ENCODE results near the gene ARMC9.
"Not testable (repeated sequence)": the region's sequence is repeated elsewhere in the genome, so short reads cannot be mapped to it uniquely, and the experiment has no call there.

The ARMC9 gene

GRCh38 chr2:231347081-231347480 lies 148.7 kb downstream of the ARMC9 start:
- H3K27me3 Mint-ChIP-seq (ENCODE audit: low read depth): peaks cover 26% of the 10 kb centered on the region
- no peak overlapping the region for H3K27ac Mint-ChIP-seq
- H3K4me3 Mint-ChIP-seq: no peak overlapping the region
- H3K4me1 Mint-ChIP-seq (ENCODE audit: low read depth): no peaks in the 10 kb centered on the region
- H3K9me3 Mint-ChIP-seq: no peaks in the 10 kb centered on the region
- no peaks in the 10 kb centered on the region for H3K36me3 Mint-ChIP-seq (ENCODE audit: low read depth)

- H3K27ac Mint-ChIP-seq: no peak overlapping the region
- H3K9me3 Mint-ChIP-seq: no peaks in the 10 kb centered on the region
- H3K36me3 Mint-ChIP-seq (ENCODE audit: low read depth): no peaks in the 10 kb centered on the region
- H3K4me3 Mint-ChIP-seq: no peak overlapping the region
- peaks cover 26% of the 10 kb centered on the region for H3K27me3 Mint-ChIP-seq (ENCODE audit: low read depth)
- H3K4me1 Mint-ChIP-seq (ENCODE audit: low read depth): no peaks in the 10 kb centered on the region
Measured at GRCh38 chr2:231347638-231348037, 149.2 kb downstream of the ARMC9 start.

- Mint-ChIP-seq H3K27me3 (ENCODE audit: low read depth) (peaks cover 26% of the 10 kb centered on the region), H3K9me3 (no peaks in the 10 kb centered on the region), H3K4me1 (ENCODE audit: low read depth) (no peaks in the 10 kb centered on the region), H3K27ac (no peak overlapping the region), H3K4me3 (no peak overlapping the region), H3K36me3 (ENCODE audit: low read depth) (no peaks in the 10 kb centered on the region)
Measured at GRCh38 chr2:231348173-231348572, 149.7 kb downstream of the ARMC9 start.

GRCh38 chr2:231348704-231349373 lies 150.4 kb downstream of the ARMC9 start:
- Mint-ChIP-seq H3K27ac (no peak overlapping the region), H3K36me3 (ENCODE audit: low read depth) (no peaks in the 10 kb centered on the region), H3K4me3 (no peak overlapping the region), H3K4me1 (ENCODE audit: low read depth) (no peaks in the 10 kb centered on the region), H3K9me3 (no peaks in the 10 kb centered on the region), H3K27me3 (ENCODE audit: low read depth) (peaks cover 26% of the 10 kb centered on the region)

GRCh38 chr2:231349374-231349735 lies 150.9 kb downstream of the ARMC9 start:
- peaks cover 23% of the 10 kb centered on the region for H3K27me3 Mint-ChIP-seq (ENCODE audit: low read depth)
- H3K27ac Mint-ChIP-seq; H3K4me1 Mint-ChIP-seq (ENCODE audit: low read depth); H3K9me3 Mint-ChIP-seq; H3K36me3 Mint-ChIP-seq (ENCODE audit: low read depth); H3K4me3 Mint-ChIP-seq: not testable (repeated sequence)

GRCh38 chr2:231351648-231352047 lies 153.2 kb downstream of the ARMC9 start:
- no peak overlapping the region for H3K4me3 Mint-ChIP-seq
- H3K9me3 Mint-ChIP-seq: no peaks in the 10 kb centered on the region
- H3K27me3 Mint-ChIP-seq (ENCODE audit: low read depth): peaks cover 21% of the 10 kb centered on the region
- H3K27ac Mint-ChIP-seq: no peak overlapping the region
- no peaks in the 10 kb centered on the region for H3K36me3 Mint-ChIP-seq (ENCODE audit: low read depth)
- H3K4me1 Mint-ChIP-seq (ENCODE audit: low read depth): no peaks in the 10 kb centered on the region

- Mint-ChIP-seq H3K4me1 (ENCODE audit: low read depth) (no peaks in the 10 kb centered on the region), H3K27ac (no peak overlapping the region), H3K27me3 (ENCODE audit: low read depth) (peaks cover 7% of the 10 kb centered on the region)
Measured at GRCh38 chr2:231353469-231353868, 155.0 kb downstream of the ARMC9 start.

GRCh38 chr2:231355508-231356465 lies 157.4 kb downstream of the ARMC9 start:
- H3K4me3 Mint-ChIP-seq: no peak overlapping the region

More at GRCh38 chr2:231353469-231353868, 155.0 kb downstream of the ARMC9 start:
- no peaks in the 10 kb centered on the region for H3K36me3 Mint-ChIP-seq (ENCODE audit: low read depth)
- H3K4me3 Mint-ChIP-seq: no peak overlapping the region
- H3K9me3 Mint-ChIP-seq: no peaks in the 10 kb centered on the region

GRCh38 chr2:231356466-231356844 lies 158.0 kb downstream of the ARMC9 start:
- H3K4me3 Mint-ChIP-seq: no peak overlapping the region
- H3K27me3 Mint-ChIP-seq (ENCODE audit: low read depth): no peaks in the 10 kb centered on the region
- peaks cover 2% of the 10 kb centered on the region for H3K4me1 Mint-ChIP-seq (ENCODE audit: low read depth)
- no peaks in the 10 kb centered on the region for H3K9me3 Mint-ChIP-seq
- H3K36me3 Mint-ChIP-seq (ENCODE audit: low read depth): no peaks in the 10 kb centered on the region
- H3K27ac Mint-ChIP-seq: no peak overlapping the region

More at GRCh38 chr2:231355508-231356465, 157.4 kb downstream of the ARMC9 start:
- H3K36me3 Mint-ChIP-seq (ENCODE audit: low read depth): no peaks in the 10 kb centered on the region
- no peaks in the 10 kb centered on the region for H3K4me1 Mint-ChIP-seq (ENCODE audit: low read depth)
- no peaks in the 10 kb centered on the region for H3K9me3 Mint-ChIP-seq
- H3K27ac Mint-ChIP-seq: no peak overlapping the region
- no peaks in the 10 kb centered on the region for H3K27me3 Mint-ChIP-seq (ENCODE audit: low read depth)

GRCh38 chr2:231357048-231357447 lies 158.6 kb downstream of the ARMC9 start:
- H3K27ac Mint-ChIP-seq: no peak overlapping the region
- H3K36me3 Mint-ChIP-seq (ENCODE audit: low read depth): no peaks in the 10 kb centered on the region
- H3K4me1 Mint-ChIP-seq (ENCODE audit: low read depth): peaks cover 6% of the 10 kb centered on the region
- H3K9me3 Mint-ChIP-seq: no peaks in the 10 kb centered on the region
- H3K27me3 Mint-ChIP-seq (ENCODE audit: low read depth): no peaks in the 10 kb centered on the region
- H3K4me3 Mint-ChIP-seq: no peak overlapping the region

GRCh38 chr2:231357931-231358330 lies 159.5 kb downstream of the ARMC9 start:
- Mint-ChIP-seq H3K36me3 (ENCODE audit: low read depth) (no peaks in the 10 kb centered on the region), H3K27me3 (ENCODE audit: low read depth) (no peaks in the 10 kb centered on the region), H3K4me3 (no peak overlapping the region), H3K27ac (no peak overlapping the region), H3K9me3 (no peaks in the 10 kb centered on the region), H3K4me1 (ENCODE audit: low read depth) (peaks cover 10% of the 10 kb centered on the region)

- peaks cover 10% of the 10 kb centered on the region for H3K4me1 Mint-ChIP-seq (ENCODE audit: low read depth)
Measured at GRCh38 chr2:231359441-231359840, 161.0 kb downstream of the ARMC9 start.

GRCh38 chr2:231359948-231360347 lies 161.5 kb downstream of the ARMC9 start:
- Mint-ChIP-seq H3K27me3 (ENCODE audit: low read depth) (no peaks in the 10 kb centered on the region), H3K4me1 (ENCODE audit: low read depth) (peaks cover 10% of the 10 kb centered on the region), H3K9me3 (no peaks in the 10 kb centered on the region), H3K27ac (no peak overlapping the region), H3K36me3 (ENCODE audit: low read depth) (no peaks in the 10 kb centered on the region), H3K4me3 (no peak overlapping the region)

More at GRCh38 chr2:231359441-231359840, 161.0 kb downstream of the ARMC9 start:
- Mint-ChIP-seq H3K27me3 (ENCODE audit: low read depth) (no peaks in the 10 kb centered on the region), H3K4me3 (no peak overlapping the region), H3K9me3 (no peaks in the 10 kb centered on the region), H3K27ac (no peak overlapping the region), H3K36me3 (ENCODE audit: low read depth) (no peaks in the 10 kb centered on the region)

- Mint-ChIP-seq H3K27ac (no peak overlapping the region), H3K4me3 (no peak overlapping the region), H3K36me3 (ENCODE audit: low read depth) (no peaks in the 10 kb centered on the region), H3K9me3 (no peaks in the 10 kb centered on the region), H3K4me1 (ENCODE audit: low read depth) (peaks cover 10% of the 10 kb centered on the region), H3K27me3 (ENCODE audit: low read depth) (no peaks in the 10 kb centered on the region)
Measured at GRCh38 chr2:231360401-231360800, 162.0 kb downstream of the ARMC9 start.

- peaks cover 10% of the 10 kb centered on the region for H3K4me1 Mint-ChIP-seq (ENCODE audit: low read depth)
- no peaks in the 10 kb centered on the region for H3K9me3 Mint-ChIP-seq
- H3K36me3 Mint-ChIP-seq (ENCODE audit: low read depth): no peaks in the 10 kb centered on the region
- peak overlapping the region; percentile 26 for H3K27ac Mint-ChIP-seq
- no peak overlapping the region for H3K4me3 Mint-ChIP-seq
- no peaks in the 10 kb centered on the region for H3K27me3 Mint-ChIP-seq (ENCODE audit: low read depth)
Measured at GRCh38 chr2:231360881-231361371, 162.5 kb downstream of the ARMC9 start.
